Measurements from ENCODE around the gene KIAA1217.
A peak's percentile ranks its signal among the peaks of the same experiment; 100 is the strongest.
"Not testable (repeated sequence)": the region's sequence is repeated elsewhere in the genome, so short reads cannot be mapped to it uniquely, and the experiment has no call there.

KIAA1217 gene

DNA sequence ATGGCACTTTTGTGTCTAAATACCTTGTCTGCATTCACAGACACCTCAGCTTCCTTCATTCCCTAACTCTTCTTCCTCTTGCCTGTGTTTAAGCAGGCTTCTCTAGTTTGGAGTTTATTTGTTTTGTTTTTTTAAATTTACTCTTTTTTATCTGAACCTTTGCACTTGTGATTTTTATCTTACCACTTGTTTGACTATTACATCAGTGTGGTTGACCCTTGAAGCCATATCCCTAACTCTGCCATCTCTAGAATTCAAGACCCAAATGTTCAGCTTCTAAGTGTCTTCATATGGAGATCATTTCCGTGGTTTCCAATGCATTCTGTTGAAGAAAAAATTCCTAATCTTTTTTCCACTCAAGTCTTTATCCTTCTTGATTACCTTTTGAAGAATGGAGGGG lies 233.3 kb downstream of the KIAA1217 start:
- no peak for DNase-seq (ENCODE audit: low read depth)

- not testable (repeated sequence) for DNase-seq (ENCODE audit: low read depth)
Observed at GRCh38 chr10:24442641-24443174, 233.8 kb downstream of the KIAA1217 start.

DNA sequence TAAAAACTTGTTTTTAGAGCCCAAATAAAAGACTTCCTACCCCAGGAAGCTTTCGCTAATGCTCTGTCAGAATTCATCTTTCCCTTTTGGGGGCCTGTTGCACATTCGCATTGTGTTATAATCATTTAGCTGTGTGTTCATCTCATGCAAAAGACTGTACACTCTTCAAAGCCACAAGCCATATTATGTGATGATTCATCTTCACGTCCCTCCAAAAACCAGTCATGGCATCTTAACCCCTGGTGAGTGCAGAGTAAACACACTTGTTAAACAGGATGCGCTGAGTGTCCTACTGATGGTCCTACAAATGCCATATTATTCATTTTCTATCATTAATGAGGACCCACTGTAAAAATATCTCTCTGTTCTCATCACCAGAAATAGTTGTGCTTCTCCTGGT lies 235.4 kb downstream of the KIAA1217 start:
- DNase-seq (ENCODE audit: low read depth), result peak; percentile 73

- DNase-seq (ENCODE audit: low read depth), result not testable (repeated sequence)
Observed at GRCh38 chr10:24445958-24446357, 237.0 kb downstream of the KIAA1217 start.

DNA sequence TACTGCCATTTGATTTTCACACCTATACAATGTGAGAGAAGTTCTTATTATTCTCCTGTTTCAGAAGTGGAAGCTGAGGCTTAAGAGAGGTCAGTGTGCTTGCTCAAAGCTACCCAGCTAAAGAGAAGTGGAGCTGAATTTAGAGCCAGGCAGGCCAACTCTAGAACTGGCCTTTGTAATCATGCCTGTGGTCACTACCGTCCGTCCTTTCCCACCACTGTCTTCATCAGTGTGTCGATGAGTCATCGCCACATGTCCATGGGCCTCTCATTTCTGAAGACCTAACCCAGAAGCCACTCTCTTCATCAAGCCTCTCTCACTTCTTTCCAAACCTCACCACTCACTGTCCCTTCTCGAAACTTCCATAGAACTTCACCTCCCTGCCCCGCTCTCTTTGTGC lies 237.8 kb downstream of the KIAA1217 start:
- peak; percentile 85 for DNase-seq (ENCODE audit: low read depth)

GRCh38 chr10:24448351-24448999 lies 239.5 kb downstream of the KIAA1217 start:
- peak; percentile 18 for DNase-seq (ENCODE audit: low read depth)

DNA sequence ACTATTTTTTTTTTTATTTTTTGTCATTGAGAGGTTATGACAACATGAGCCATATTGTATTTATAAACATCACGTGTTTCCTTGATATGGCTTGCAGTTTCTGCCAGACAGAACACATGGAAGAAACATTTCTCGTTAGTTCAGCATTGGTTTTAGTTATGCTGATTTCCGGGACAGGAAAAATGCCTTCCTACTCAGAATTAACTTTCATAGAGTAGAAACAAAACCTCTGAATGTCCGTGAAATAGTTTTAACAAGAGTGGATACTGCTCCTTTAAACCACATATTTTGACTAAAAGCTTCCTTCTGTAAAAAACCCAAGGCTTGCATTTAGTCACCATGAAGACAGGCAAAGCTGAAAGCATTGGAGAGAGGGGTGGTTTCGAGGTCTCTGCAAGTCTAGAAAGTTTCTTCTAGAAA lies 240.4 kb downstream of the KIAA1217 start:
- DNase-seq (ENCODE audit: low read depth), result peak; percentile 54

GRCh38 chr10:24449769-24450310 lies 240.9 kb downstream of the KIAA1217 start:
- DNase-seq (ENCODE audit: low read depth), result no peak

GRCh38 chr10:24451325-24451820 lies 242.4 kb downstream of the KIAA1217 start:
- DNase-seq (ENCODE audit: low read depth), result no peak

GRCh38 chr10:24452030-24452429 lies 243.1 kb downstream of the KIAA1217 start:
- DNase-seq (ENCODE audit: low read depth), result no peak

DNA sequence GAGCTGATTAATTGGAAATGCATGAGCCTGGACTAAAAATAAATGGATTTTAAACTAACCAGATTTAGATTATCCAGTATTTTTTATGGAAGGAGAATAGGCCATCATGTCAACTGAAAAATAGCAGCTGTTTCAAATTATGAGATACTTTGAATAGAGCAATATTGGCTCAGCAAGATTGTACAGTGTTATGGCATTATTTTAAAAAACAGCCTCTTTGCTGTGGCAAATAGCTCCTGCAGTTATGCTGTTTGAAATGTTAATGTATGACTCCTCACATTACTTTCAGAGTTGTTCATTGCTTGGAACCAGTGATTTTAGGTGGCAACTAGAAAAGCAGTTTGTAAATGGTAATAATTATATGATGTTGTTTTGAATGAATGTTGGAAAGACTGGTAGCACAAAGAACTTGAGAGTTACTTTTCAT lies 244.5 kb downstream of the KIAA1217 start:
- peak; percentile 66 for DNase-seq (ENCODE audit: low read depth)

GRCh38 chr10:24453973-24454372 lies 245.0 kb downstream of the KIAA1217 start:
- DNase-seq (ENCODE audit: low read depth), result no peak

GRCh38 chr10:24455447-24455846 lies 246.5 kb downstream of the KIAA1217 start:
- no peak for DNase-seq (ENCODE audit: low read depth)

DNA sequence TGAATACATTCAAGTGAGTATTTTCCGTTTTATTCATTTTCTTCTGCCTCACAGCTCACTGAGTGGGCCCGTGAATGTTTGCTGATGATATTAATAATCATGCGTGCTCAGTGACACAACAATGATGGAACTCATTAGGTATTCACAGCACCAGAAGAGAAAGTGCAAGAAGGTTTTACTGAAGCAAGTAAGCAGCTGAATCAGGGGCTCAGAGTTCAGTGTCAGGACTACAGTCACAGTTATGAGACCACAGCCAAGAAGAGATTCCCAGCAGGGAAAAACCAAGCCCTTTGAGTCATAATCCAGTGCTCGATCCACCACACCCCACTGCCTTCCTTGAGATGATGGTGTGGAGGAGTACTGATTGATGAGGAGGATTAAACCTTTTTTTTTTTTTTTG lies 247.4 kb downstream of the KIAA1217 start:
- DNase-seq (ENCODE audit: low read depth), result peak; percentile 56

DNA sequence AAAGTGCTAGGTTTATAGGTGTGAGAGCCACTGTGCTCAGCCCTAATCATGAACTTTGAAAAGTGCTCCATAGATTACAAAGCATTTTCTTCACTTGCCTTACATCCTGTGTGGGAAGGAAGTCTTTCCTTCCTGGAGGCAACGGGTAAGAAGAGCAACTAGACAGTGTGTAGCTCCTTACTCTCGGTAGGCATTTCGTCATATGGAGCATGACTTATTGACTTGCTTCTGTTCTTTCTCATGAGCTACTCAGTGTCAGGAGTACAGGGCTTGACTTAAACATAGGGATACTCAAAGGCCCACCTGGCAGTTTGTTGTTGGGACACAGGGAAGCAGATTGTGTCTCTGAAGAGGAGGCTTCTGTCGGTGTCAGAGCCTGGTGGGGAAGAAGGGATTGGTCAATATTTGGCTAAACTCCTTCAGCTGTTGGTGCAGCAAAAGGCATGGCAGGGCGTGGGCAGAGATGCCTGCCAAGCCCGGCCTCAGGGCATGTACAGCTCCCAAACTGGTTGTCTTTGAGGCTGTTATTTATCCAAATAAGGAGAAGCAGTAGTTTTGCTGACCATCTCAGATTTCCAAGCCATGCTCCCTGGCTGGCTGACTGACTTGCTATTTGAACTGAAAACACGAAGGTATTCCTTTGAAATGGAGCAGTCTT lies 248.9 kb downstream of the KIAA1217 start:
- peak; percentile 90 for DNase-seq (ENCODE audit: low read depth)

DNA sequence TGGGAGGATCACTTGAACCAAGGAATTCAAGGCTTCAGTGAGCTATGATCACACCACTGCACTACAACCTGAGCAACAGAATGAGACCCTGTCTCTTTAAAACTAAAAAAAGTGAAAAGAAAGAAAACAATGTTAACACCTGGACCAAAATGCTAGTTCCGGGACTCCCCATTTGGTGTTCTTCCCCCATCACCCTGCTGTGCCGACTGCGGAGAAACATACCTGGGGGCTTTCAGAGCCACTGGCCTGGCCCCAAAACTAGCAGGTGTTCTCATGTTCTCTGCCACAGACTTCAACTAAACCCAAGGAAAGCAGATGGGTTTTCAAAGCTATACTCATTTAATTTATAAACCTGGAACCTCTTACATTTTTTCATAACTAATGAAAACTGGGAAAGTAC lies 250.9 kb downstream of the KIAA1217 start:
- DNase-seq (ENCODE audit: low read depth), result no peak

- DNase-seq (ENCODE audit: low read depth), result no peak
Observed at GRCh38 chr10:24462291-24462813, 253.4 kb downstream of the KIAA1217 start.

DNA sequence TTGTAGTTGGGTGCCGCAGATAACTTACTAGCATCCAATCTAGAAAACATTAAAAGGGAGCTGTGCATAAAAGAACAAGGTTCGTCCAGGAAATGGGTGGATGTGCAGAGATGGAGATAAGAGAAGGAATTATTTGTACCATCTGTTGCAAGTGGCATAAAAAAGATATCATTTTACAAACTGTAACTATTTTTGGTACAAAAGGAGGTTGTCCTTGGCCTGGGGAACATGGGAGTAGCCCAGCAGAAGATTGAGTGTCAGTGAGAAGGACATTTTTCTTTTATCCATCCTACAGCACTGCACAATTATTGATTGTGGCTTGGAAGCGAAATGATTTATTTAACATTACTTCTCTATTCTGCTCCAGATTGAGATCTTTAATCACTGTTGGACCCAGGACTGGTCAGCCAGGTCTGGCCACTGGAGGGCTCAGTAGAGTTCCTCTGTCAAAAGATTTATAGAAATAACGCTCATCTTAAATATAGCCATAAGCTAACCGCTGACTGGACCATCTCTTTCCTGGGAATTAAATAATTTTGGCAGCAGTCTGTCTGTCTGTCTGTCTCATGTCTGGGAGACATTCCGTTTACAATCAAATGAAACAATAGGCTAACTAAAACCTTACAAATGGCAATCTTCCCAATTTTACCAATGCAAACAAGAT lies 254.1 kb downstream of the KIAA1217 start:
- DNase-seq (ENCODE audit: low read depth), result no peak

DNA sequence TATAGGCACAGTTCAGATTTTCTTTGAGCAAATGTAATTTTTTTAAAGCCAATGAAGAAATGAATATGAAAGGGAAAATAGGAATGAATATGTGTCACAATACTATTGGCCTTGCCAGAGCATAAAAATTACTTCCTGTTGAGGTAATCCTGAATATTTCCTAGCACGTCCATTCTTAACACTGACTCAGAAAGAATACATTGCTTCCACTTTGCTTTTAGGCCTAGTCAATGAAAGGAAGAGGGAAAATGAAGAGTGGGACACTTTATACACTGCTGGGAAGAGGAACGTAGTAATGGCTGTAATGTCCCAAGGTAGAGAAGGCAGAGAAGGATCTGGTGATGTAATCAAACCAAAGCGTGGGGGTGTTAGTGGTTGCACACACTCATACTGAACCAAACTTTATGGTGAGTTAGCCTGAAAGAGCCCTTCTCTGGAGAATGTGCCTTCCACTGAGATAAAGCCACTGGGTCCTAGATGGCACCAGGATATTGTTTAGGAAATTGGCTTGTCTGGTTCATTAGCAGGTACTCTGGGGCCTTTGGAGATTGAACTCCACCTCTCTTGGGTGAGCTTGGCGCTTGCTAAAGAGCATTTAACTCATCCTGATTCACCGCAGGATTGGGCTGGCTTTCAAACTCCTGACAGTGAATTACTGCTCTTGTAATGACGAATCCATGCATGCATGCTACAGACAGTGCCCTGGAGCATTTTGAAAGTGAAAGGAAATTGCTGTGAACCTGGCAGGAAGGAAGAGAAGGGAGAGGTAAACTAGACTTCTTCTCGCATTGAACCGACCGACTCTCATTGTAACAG lies 254.9 kb downstream of the KIAA1217 start:
- DNase-seq (ENCODE audit: low read depth), result peak; percentile 69

- DNase-seq (ENCODE audit: low read depth), result peak; percentile 83
Observed at GRCh38 chr10:24465124-24465874, 256.4 kb downstream of the KIAA1217 start.
